IMR-90 (cell line): Measurements from ENCODE around the gene CASTOR2. TPM values are rescaled to one million over a fixed set of nuclear protein-coding genes. Genes with fewer than 3 reads are reported as not detected.

Experiments used
- ATAC-seq: fragments of 200-7000 bp; cut with Tn5 transposase; 2 replicates; pipeline ENCODE4 v1.9.1; 2020; ENCODE audit warnings: low read depth, mild to moderate bottlenecking, moderate library complexity
- BruUV-seq: library from RNA; stranded (reverse); fragments of 400-500 nt; replicated peaks from 2 replicates; lab custom pipeline; 2021; lab: Mats Ljungman, UMichigan
- CTCF ChIA-PET: fragments of 300-600 bp; formaldehyde crosslinking; extraction: SDS; loops from one replicate; lab custom pipeline; 2021; ENCODE audit warnings: antibody characterized with exemption; lab: Yijun Ruan, JAX
- POLR2A ChIA-PET: fragments of 300-600 bp; sonication (Branson Sonifier 250); formaldehyde crosslinking; loops from one replicate; lab custom pipeline; 2022; ENCODE audit warnings: antibody characterized with exemption; ENCODE audit not compliant: unreplicated experiment; lab: Charles Lee
- DNase-seq: peaks from one replicate; pipeline ENCODE4 v3.0.0; 2013
- H2AFZ ChIP-seq: replicated peaks from 2 replicates; pipeline ENCODE3; 2013; ENCODE audit warnings: low read length, mild to moderate bottlenecking; ENCODE audit not compliant: poor library complexity
- H2AK5ac ChIP-seq: 2 replicates; pipeline ENCODE4 v1.6.1; 2013; ENCODE audit warnings: low read depth, low read length, inconsistent platforms
- H2AK9ac ChIP-seq: replicated peaks from 2 replicates; pipeline ENCODE3; 2013; ENCODE audit warnings: mild to moderate bottlenecking, low read depth, low read length, moderate library complexity; ENCODE audit not compliant: poor library complexity
- H2BK120ac ChIP-seq: 2 replicates; pipeline ENCODE4 v1.6.1; 2013; ENCODE audit warnings: low read depth, low read length, inconsistent platforms
- H2BK15ac ChIP-seq: 3 replicates; pipeline ENCODE4 v1.6.1; 2013; ENCODE audit warnings: low read depth, low read length, inconsistent platforms
- H2BK20ac ChIP-seq: 2 replicates; pipeline ENCODE4 v1.6.1; 2013; ENCODE audit warnings: low read depth, mild to moderate bottlenecking, inconsistent platforms, low read length, moderate library complexity
- H2BK5ac ChIP-seq: 2 replicates; pipeline ENCODE4 v1.6.1; 2013; ENCODE audit warnings: mild to moderate bottlenecking, low read depth, low read length, inconsistent platforms; ENCODE audit not compliant: poor library complexity, severe bottlenecking
- H3K14ac ChIP-seq: replicated peaks from 2 replicates; pipeline ENCODE4 v1.6.1; 2013; ENCODE audit warnings: low read depth, low read length, inconsistent platforms
- H3K18ac ChIP-seq: 2 replicates; pipeline ENCODE4 v1.6.1; 2013; ENCODE audit warnings: low read depth, low read length, control low read depth
- H3K23ac ChIP-seq: 2 replicates; pipeline ENCODE4 v1.6.1; 2013; ENCODE audit warnings: low read depth, low read length, inconsistent platforms
- H3K27ac ChIP-seq: 2 replicates; pipeline ENCODE4 v1.5.1; 2013; ENCODE audit warnings: mild to moderate bottlenecking, control low read depth, low read length; ENCODE audit not compliant: insufficient read depth
- H3K27me3 ChIP-seq: 2 replicates; pipeline ENCODE4 v1.6.1; 2013; ENCODE audit warnings: low read length; ENCODE audit not compliant: control insufficient read depth, insufficient read depth
- H3K36me3 ChIP-seq: 2 replicates; pipeline ENCODE4 v1.6.1; 2013; ENCODE audit warnings: low read length, mixed read lengths; ENCODE audit not compliant: control insufficient read depth, insufficient read depth
- H3K4ac ChIP-seq: 2 replicates; pipeline ENCODE4 v1.6.1; 2013; ENCODE audit warnings: low read depth, low read length, inconsistent platforms
- H3K4me1 ChIP-seq: 2 replicates; pipeline ENCODE4 v1.6.1; 2013; ENCODE audit warnings: low read length, mixed read lengths; ENCODE audit not compliant: control insufficient read depth, insufficient read depth
- H3K4me2 ChIP-seq: 2 replicates; pipeline ENCODE4 v1.6.1; 2013; ENCODE audit warnings: low read depth, mild to moderate bottlenecking, control low read depth, low read length, moderate library complexity
- H3K4me3 ChIP-seq: 2 replicates; pipeline ENCODE4 v1.5.1; 2013; ENCODE audit warnings: low read depth, mild to moderate bottlenecking, control low read depth, low read length, moderate library complexity; ENCODE audit not compliant: insufficient read depth
- H3K56ac ChIP-seq: 2 replicates; pipeline ENCODE4 v1.6.1; 2013; ENCODE audit warnings: low read length, inconsistent platforms; ENCODE audit not compliant: insufficient read depth; ENCODE audit errors: extremely low read depth
- H3K79me1 ChIP-seq, 2 experiments: 2 replicates each; pipeline ENCODE4 v1.6.1; 2013; ENCODE audit warnings: low read length in 2 of 2, inconsistent platforms in 1 of 2, low read depth in 1 of 2
- H3K9ac ChIP-seq: 2 replicates; pipeline ENCODE4 v1.6.1; 2013; ENCODE audit warnings: low read depth, low read length, control low read depth
- H3K9me1 ChIP-seq: 2 replicates; pipeline ENCODE4 v1.6.1; 2013; ENCODE audit warnings: low read length, inconsistent platforms; ENCODE audit not compliant: insufficient read depth
- H3K9me3 ChIP-seq: 2 replicates; pipeline ENCODE4 v1.6.1; 2013; ENCODE audit warnings: low read length; ENCODE audit not compliant: control insufficient read depth, insufficient read depth
- H4K20me1 ChIP-seq: 2 replicates; pipeline ENCODE4 v1.6.1; 2013; ENCODE audit warnings: low read length, inconsistent platforms; ENCODE audit not compliant: insufficient read depth
- H4K5ac ChIP-seq: 2 replicates; pipeline ENCODE4 v1.6.1; 2013; ENCODE audit warnings: mild to moderate bottlenecking, low read depth, low read length, control low read depth
- H4K8ac ChIP-seq, 2 experiments: 2 replicates each; pipeline ENCODE4 v1.6.1; 2013; ENCODE audit warnings: low read depth in 2 of 2, low read length in 2 of 2, control low read depth in 1 of 2, inconsistent platforms in 1 of 2
- H4K91ac ChIP-seq: 2 replicates; pipeline ENCODE4 v1.6.1; 2013; ENCODE audit warnings: low read depth, low read length, inconsistent platforms; ENCODE audit not compliant: insufficient read depth
- CHD1 ChIP-seq: IDR thresholded peaks from 2 replicates; pipeline ENCODE4 v1.6.1; 2012; ENCODE audit warnings: low read depth, low read length, improper control_type of control experiment
- FOS ChIP-seq: fragments of 150-350 bp; IDR thresholded peaks from 2 replicates; pipeline ENCODE4 v1.6.1; 2016; ENCODE audit warnings: low read depth, low read length
- RAD21 ChIP-seq: IDR thresholded peaks from 2 replicates; pipeline ENCODE4 v1.6.1; 2012; ENCODE audit warnings: low read length, improper control_type of control experiment
- WGBS, 2 experiments: methylation state at CpG; one replicate each; pipeline versions ENCODE4 v1.1.5 to v1.1.7; 2013; ENCODE audit warnings: missing lambda C conversion rate in 2 of 2; ENCODE audit not compliant: insufficient read length in 1 of 2; ENCODE audit errors: extremely low coverage in 2 of 2; 5-methylcytosine and 5-hydroxymethylcytosine counted together
- dilution Hi-C: fragments of 300-500 bp; cut with HindIII; formaldehyde crosslinking; loops from one replicate; pipeline ENCODE4 v1.14.3; 2018; ENCODE audit warnings: low sequenced_read_pairs; ENCODE audit not compliant: unreplicated experiment
- in situ Hi-C: fragments of 300-500 bp; cut with MboI; formaldehyde crosslinking; loops from 3 replicates; pipeline ENCODE4 v1.14.3; 2019; ENCODE audit warnings: low sequenced_read_pairs, inconsistent platforms, mixed read lengths
- intact Hi-C: fragments of 100-400 bp; cut with micrococcal nuclease; formaldehyde crosslinking; loops from 2 replicates; pipeline ENCODE4 v1.10.0; 2022
- polyA plus RNA-seq, 3 experiments: library from polyadenylated mRNA; depleted of rRNA; stranded (reverse); fragments of >200 nt; gene quantifications; 2 replicates each; pipeline ENCODE4 v1.2.3, GENCODE V29; 2012; ENCODE audit warnings: low replicate concordance in 1 of 3
- total RNA-seq: library from RNA; depleted of rRNA; stranded (reverse); fragments of >200 nt; gene quantifications from 2 replicates; pipeline ENCODE4 v1.2.3, GENCODE V29; 2012

The CASTOR2 gene
- total and polyA plus RNA-seq, 2 of the 4 experiments (the other 2 are of a cell fraction), result 5.2 to 8.0 TPM

- Histone ChIP-seq H2AFZ (no peak overlapping the region), H3K27me3 (no peaks in the 10 kb centered on the region), H3K4me3 (no peak overlapping the region), H3K79me1 (peaks cover 0 to 21% of the 10 kb centered on the region in 2 experiments; a peak in 2 of 4 replicates), H3K14ac (no peak overlapping the region), H2BK15ac (no peak overlapping the region), H3K9me3 (no peaks in the 10 kb centered on the region), H3K4me1 (no peaks in the 10 kb centered on the region), H4K20me1 (no peaks in the 10 kb centered on the region), H4K8ac (no peak overlapping the region), H3K9ac (no peak overlapping the region), H4K5ac (no peak overlapping the region), H3K27ac (no peak overlapping the region), H3K23ac (no peak overlapping the region), H2BK120ac (no peak overlapping the region), H3K4ac (no peak overlapping the region), H3K9me1 (peaks cover 3% of the 10 kb centered on the region; the same call in 1 of the 2 replicates), H2AK9ac (no peak overlapping the region), H3K36me3 (peaks cover 56% of the 10 kb centered on the region), H4K91ac (no peak overlapping the region), H3K18ac (no peak overlapping the region), H3K56ac (no peak overlapping the region), H3K4me2 (no peak overlapping the region), H2BK5ac (no peak overlapping the region), H2AK5ac (no peak overlapping the region), H2BK20ac (no peak overlapping the region)
- BruUV-seq, result no TSS peak
- intact Hi-C loops (no loop called here), in situ Hi-C loops (no loop called here), dilution Hi-C loops (no loop called here)
- ATAC-seq (no peak), DNase-seq (no peak)
- no CpG with 5 or more reads among the region's 8 CpGs for WGBS, 2 experiments
- ChIA-PET POLR2A (no interaction called here), CTCF (no interaction called here)
- TF ChIP-seq FOS, result no peak
- no peak for TF ChIP-seq CHD1
- TF ChIP-seq RAD21, result no peak
Observed at GRCh38 chr7:75064291-75064690, 99.8 kb downstream of the CASTOR2 start.
